ENCODE measurements around the gene ZCCHC13.
"Not testable (repeated sequence)": the region's sequence is repeated elsewhere in the genome, so short reads cannot be mapped to it uniquely, and the experiment has no call there.

Gene ZCCHC13

DNA sequence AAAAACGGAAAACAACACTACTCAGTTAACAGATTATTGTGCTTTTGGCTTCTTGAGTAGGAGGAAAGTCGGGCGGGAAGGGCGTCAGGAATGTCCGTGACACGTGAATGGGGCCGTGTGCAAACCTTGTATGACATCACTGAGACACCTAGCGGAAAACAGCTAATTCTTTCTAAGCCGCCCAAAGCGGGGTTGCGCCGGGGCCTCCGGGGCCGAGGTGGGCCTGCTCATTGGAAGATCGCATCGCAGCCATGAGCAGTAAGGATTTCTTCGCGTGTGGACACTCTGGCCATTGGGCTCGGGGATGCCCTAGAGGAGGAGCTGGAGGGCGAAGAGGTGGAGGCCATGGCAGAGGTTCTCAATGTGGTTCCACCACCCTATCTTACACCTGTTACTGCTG is at the start of gene ZCCHC13:
Gene ZCCHC13, plus strand, starts transcription at position 165 of the 400 bp plus-strand sequence. Its CDS starts 87 bp downstream, at position 252.
- no peak for DNase-seq

DNA sequence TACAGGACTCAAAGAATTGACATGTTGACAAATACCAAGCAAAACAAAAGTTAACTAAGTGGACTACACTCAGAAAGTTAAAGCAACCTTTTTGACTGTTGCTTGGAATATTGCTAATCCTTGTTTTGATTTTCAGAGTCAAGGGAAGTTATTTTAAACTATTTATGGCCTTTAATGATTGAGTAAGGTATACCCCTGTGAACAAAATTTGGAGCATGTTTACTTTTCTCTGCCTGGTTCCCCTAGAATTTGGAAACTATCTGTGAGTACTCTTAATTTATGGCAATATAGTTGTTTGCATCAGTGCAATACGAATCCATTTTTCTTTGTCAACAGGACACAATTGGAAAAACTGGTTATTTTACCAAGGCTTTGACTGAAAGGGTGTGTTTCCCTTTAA is 45.9 kb upstream of the ZCCHC13 start:
- DNase-seq: not testable (repeated sequence)

DNA sequence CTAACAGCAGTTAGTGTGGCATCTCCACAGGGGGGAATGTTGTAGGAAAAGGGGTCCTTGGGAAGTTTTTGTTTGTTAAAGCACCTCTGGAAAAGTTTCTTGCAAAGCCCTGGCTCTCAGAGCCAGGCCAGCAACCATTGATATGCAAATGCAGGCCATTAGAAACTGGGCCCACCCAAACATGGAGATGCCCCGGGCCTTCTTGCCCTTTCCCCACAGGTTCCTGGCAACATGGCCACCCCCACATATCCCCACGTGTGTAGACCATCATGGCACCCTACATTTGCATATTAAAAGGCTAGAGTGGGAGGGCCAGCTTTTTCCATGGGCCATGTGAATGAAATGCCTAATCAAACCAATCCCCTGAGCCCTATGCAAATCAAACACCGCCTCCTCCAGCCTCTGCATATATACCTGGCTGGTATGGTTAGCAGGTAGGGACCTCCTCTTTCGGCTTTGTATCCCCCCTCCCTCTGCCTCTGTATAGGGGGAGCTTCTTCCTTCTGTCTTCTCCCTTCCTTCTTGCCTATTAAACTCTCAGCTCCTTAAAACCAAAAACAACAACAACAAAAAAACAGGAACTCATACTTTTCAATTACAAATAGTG is 44.0 kb upstream of the ZCCHC13 start:
- no peak for DNase-seq

DNA sequence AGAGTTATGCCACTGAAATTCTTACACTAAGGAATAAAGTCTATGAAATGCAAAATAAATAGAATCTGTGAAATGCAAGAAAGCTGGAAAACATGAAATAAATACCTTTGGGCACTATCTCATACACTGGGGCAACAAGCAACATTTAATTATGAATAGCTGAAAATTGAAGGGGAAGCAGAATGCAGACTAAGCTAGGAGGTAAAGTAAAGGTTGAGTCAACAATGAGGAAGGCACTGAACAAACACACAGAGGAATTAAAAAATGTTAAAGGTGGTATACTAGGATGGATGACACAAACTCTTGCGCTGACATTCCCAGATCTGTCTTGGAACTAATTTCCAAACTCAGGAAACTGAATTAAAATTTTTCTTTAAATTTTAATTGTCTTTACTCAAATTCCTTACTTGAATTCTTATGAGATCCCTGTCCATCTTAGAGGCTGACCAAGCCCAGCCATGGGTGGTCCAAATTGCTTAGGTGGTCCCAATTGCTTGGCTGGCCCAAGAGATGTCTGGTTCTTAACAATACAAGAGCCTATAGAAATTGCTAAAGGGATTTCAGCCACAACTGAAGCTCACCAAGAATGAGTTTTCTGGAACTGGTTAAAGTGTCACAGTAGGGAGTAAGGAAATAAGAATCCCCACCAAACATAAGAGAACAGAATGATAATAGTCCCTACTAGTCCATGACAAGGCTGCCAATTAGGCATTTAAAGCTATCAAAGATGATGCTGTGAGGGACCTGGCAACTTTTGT is 41.3 kb upstream of the ZCCHC13 start:
- no peak for DNase-seq

DNA sequence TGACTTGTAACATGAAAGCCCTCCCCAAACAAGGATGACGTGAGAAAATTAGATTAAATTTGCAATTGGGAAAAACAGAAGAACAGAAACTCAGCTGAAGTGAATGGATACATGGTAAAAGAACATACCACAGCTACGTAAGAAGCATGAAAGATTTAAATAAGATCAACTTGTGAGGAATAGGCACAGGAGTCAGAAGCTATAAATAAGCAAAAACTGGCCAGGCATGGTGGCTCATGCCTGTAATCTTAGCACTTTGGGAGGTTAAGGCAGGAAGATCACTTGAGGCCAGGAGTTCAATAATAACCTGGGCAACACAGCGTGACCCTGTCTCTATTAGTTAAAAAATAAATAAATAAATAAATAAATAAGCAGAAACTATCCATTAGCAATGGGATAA is 33.6 kb upstream of the ZCCHC13 start:
- DNase-seq: no peak

DNA sequence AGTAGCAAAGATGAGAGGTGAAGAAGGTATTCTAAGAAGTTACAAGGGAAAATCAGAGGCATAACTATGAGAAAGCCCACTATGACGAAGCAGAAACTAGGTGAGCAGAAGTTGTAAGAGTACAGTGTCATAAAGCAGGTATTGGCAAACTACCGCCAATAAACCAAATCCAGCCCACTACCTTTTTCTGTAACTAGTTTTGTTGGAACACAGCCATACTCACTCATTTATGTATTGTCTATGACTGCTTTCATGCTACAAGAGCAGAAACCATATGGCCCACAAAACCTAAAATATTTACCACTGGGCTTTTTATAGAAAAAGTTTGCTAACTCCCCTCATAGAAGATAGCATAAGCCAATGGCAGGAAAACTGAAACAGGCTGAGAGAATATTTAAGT is 31.8 kb upstream of the ZCCHC13 start:
- no peak for DNase-seq

DNA sequence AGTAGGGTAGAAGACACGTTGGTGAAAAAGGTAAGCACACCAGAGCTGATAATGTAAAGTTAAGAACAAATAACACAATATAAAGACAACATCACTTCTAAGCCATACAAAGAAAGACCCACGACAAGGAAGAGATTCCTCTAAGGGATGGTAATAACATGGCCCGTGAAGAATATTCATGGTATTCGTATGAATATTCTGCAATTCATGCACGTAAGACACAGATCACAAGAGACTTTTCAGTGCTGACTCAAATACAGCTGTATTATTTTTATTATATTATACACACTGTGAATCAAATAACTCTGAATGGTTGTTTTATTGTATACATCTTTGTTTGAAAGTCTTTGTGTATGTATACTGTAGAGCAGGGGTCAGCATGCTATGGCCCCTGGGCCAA is 29.5 kb upstream of the ZCCHC13 start:
- DNase-seq: no peak

DNA sequence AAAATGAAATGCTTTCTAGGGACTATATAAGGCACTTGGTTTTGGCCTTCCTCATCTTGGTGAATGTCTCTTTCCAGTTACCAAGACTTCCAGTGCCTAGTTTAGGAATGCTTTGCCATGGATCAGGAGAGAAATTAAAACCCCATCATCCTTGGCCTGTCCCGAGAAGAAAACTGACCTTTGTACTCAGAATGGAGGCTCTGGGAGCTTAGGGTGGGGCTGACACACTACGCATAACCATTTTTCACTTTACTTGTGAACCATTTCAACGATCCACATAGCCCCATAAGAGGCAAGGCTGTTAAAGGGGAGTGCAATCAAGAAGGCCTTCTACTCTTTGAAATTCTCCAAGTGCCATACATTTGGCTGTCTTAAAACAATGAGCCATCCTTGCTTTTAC is 26.7 kb upstream of the ZCCHC13 start:
- DNase-seq: no peak

DNA sequence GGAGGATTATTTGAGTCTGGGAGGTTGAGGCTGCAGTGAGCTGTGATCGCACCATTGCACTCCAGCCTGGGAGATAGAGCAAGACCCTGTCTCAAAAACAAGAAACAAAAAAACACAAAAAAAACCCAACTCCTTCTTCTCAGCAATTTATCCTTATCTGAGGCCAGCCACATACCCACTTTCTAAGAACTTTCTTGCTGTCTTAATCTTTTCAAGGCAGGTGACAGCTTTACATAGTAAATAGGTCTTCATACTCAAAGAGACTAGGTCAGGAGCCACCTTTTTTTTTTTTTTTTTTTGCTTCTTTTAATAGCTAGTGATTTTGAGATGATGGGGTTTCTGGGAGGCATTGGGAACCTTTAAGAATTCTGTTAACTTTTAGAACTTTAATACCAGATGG is 26.1 kb upstream of the ZCCHC13 start:
- no peak for DNase-seq

DNA sequence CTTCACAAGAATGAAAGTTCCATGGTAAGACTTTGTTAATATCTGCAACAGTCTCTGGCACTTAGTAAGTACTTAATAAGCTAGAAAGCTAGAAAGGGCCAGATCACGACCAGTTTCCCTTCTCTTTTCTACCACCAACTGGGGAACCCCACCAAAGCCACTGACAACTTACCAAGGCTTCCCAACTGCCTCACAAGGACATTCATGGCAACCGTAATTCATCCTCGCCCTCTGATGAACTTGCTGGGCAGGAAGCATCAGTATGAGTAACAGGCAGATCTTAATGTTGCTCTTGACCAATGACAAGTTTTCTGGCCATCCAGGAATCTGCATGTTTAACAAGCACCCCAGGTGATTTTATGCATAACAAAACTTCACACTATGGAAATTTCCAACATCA is 23.2 kb upstream of the ZCCHC13 start:
- DNase-seq: no peak

DNA sequence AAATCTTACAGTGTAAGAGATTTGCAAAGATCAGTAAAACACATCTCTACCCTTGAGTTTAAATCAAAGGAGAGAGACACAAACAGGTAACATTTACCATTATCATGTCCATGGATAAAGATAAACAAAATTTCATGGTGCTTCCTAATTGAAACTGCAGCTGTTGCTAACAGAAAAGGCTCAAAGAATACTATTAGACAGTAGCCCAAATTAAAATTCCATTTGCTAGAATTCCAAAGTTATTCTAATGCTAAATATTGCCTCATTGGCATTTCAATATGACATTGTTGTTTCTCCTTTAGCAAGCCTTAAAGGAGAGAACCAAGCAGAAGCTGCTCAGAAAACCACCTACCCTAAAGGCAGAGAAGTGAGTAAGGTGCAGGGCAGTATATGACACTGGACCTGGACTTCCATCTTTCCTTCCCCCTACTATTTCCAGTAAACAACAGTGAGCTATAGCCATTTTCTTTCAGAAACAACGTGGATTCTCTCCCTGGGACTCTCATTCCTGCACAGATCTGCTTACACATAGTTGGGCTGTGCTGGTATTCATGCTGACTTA is 19.5 kb upstream of the ZCCHC13 start:
- no peak for DNase-seq

DNA sequence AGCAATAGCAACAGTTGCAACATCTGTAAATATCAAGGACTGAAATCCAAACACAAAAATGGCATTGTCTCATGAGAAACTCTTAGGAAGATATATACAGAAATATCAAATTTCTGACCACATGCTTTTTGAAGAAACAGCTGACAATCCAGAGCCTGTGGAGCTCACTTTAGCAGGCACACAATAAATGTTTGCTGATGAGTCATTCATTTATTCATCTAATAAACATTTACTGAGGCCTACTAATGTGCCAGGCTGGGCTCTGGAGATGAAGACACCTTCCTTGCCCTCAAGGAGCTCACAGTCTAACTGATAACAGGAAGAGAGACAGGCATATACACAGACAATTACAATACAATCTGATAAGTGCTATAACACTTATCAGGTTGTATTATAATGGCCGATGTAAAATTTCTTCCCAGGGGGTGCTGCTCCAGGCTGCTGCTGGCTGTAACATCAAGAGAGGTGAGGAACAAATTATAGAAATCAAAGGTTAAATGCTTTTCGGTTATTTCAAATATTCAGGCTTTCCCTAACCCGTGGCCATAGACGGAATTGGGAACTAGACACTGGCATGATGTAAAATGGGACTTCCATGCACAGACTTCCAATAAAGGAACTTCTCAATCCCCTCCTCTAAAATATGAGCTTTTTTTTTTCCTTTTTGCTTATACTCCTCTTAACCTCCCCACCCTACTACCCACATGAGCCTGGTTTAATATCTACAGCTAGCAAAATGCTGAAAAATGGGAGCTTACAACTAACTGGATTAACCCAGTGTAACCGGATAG is 16.8 kb upstream of the ZCCHC13 start:
- DNase-seq: no peak

DNA sequence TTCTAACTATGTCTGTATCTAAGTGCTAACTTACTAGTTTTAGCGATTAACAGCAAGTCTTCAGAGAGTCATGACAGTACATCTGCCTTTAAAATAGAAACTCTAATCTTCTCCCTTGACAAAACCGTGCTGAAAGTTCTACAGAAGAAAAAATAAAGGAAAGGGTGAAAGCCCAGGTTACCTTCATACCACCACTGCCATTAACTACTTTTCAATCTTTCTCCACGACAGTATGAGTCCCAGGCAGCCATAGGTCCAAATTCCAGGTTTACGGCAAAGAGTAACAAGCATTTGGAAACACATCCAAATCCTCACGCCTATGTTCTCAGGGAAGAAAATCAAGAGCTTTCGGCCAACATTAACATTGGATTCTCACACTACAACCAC is 12.4 kb upstream of the ZCCHC13 start:
- no peak for DNase-seq

DNA sequence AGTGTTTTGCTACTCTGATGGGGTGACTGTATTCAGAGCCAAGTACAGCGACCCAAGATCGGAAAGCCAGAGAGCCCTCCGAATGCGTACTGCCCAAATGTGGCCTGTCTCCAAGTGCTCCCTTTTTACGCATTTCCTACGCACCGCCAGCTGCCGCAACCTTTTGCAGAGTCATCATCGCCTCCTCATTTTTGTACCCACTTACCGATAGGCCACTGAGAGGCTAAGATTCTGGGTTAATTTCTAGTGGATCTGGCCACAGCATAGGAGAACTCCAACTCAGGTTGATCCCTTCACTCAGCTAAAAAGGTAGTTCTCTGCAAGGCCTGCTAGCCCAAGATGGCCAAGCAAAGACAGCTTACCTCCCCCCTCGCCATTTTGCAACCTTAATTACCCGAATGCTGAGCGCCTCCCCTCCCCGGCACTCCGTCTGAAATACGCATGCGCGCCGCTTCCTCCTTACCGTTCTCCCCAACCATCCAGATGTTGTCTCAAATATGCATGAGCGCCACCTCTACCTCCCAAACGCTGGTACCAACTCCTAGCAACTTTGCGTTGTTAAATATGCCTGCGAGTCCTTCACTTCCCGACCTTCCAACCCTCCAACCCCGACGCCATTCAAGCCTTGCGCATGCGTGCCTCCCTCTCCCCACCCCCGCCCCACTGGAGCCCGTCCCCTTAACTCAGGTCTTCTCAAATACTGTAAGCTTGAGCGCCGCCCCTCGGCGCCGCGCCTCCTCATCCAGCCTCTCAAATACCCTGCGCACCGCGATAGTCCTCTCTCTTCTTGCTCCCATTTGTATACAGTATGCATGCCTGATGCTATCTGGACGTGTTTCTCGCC is 11.8 kb upstream of the ZCCHC13 start:
- peak; percentile 88 for DNase-seq

DNA sequence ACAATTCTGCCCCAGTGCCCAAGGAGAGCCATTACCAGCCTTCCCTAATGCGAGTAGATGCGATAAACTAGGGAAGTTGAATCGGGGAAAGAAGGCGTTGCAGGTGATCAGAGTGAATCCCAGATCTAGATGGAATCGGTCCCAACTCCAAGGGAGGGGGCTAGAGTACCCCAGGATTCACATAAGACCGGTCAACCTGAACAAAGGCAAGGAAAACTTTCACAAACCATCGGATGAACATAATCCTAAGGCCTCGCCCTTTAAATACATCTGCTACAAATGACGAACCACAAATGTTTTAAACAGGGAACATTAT is 11.2 kb upstream of the ZCCHC13 start:
- DNase-seq: no peak

DNA sequence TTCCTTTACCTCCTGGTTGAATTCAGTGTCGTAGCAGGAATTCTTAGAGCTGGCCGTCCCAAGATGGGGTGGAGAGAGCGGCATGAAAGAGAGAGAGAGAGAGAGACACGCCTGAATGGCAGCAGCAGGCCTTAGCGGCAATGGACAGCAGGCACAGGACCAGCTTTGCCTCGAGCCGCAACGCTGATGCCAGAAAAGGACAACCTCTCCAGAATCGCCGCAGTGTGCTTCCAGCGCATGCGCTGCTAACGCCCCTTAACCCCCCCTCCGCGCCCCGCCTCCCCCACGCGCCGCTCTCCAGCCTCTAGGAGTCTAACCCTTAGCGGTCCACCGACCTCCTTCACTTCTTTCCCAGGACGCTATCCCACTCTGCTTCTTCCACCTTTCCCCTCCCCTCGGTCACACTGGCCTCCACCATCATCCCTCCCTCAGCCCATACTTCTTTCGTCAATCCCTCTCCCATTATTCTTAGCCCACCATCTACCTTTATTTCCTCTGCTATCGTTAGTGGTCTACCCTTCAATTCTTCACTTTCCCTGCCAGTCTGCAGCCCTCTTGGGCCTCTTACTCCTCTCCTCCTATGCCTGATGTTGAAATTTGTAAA is 10.5 kb upstream of the ZCCHC13 start:
- peak; percentile 77 for DNase-seq

DNA sequence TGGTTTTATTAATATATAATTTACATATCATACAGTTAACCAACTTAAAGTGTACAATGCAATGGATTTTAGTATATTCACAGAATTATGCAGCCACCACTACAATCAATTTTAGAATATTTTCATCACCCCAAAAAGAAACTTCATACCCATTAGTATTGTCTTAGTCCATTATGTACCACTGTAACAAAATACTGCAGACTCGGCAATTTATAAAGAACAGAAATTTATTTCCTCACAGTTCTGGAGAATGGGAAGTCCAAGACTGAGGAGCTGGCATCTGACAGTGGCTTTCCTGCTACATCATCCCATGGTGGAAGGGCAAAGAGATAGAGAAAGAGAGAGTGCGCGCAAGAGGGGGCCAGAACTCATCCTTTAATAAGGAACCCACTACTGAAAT is 8.9 kb upstream of the ZCCHC13 start:
- DNase-seq: no peak

DNA sequence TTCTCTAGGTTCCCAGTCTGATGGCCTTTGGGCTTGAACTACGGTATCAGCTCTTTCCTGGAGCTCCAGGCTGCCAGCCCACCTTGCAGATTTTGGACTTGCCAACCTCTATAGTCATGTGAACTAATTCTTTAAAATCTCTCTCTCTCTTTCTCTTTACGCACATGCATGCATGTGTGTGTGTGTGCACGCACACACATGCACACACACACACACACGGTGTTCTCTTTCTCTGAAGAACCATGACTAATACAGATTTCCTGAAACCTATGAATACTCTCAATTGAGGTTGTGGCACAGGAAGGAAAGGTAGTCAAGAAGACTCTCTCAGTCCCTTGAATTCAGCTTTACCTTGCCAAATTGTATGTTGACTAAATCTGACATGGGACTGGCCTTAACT is 6.2 kb upstream of the ZCCHC13 start:
- DNase-seq: no peak

DNA sequence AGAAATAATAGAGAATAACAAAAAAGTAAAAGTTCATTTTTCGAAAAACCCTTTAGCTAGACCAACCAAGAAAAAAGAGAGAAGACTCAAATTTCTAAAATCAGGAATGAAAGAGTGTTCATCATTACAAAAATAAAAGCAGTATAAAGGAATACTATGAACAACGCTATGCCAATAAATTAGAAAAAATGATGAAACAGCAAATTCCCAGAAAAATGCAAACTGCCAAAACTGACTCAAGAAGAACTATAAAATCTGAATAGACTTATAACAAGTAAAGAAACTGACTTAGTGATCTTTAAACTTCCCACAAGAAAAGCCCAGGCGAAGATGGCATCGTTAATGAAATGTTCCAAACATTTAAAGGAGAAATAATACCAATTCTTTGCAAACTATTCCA is 3.1 kb upstream of the ZCCHC13 start:
- DNase-seq: no peak

DNA sequence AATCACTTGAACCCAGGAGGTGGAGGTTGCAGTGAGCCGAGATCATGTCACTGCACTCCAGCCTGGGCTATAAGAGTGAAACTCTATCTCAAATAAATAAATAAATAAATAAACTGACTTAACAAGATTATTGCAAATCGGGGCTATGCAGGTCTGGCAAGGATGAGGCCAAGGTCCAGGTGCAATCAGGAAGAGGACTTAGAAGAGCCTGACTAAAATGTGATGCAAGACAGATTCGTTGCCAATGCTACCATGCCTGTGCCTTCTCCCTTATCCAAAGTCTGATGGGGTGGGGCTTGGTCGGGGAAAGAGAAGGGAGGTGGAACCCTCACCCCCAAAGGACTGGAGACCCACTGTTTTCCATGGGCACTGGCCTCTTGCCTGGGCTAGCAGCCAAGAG is 14.7 kb downstream of the ZCCHC13 start:
- no peak for DNase-seq

DNA sequence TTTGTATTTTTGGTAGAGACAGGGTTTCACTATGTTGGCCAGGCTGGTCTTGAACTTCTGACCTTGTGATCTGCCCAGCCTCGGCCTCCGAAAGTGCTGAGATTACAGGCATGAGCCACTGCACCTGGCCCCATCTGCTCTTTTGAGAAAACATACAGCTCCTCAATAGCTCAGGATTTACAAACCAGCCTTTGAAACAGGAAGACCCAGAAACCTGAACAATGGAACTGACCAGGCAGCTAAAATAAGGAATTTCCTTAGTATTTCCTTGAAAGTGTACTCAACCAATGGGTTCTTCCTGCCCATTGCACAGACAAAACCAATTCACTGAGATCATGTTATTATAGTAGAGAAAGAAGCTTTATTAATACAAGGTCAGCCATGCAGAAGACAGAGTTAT is 15.3 kb downstream of the ZCCHC13 start:
- not testable (repeated sequence) for DNase-seq

DNA sequence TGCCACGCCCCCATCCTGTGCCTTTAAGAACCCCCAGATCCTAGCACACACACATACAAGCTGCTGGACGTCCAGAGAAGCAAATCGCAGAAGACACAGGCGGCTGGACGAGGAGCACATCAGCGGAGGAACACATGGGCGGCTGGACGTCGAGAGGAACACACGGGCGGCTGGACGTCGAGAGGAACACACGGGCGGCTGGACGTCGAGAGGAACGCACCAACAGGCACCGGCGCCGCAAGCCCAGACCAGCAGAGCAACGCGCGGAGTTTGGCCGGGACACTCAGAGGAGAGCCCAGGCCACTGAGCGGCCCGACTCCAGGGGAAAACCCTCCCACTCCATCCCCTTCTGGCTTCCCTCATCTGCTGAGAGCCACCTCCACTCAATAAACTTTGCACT is 17.2 kb downstream of the ZCCHC13 start:
- no peak for DNase-seq

DNA sequence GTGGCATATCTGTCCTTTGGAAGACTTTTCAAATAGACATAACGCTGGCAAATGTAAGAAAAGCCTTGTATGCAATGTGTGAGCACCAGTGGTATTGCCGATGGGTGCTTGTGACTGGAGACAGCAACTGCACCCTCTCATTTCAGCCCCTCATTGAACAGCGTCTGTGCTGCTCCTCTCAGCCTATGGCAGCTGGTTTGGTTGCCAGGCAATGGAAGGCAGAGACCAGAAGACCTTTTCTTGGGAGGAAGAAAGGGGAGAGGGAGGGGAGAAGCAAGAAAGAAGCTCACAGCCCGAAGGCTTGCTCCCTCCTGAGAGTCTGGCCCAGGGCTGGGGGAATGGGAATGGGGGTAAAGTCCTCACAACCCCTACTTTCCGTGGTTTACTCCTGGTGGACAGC is 20.2 kb downstream of the ZCCHC13 start:
- no peak for DNase-seq
